Activated naive CD8-positive, alpha-beta T cell (primary cell): Measurements from ENCODE around the gene KCNK2.
A peak's percentile ranks its signal among the peaks of the same experiment; 100 is the strongest.

Experiments
- H3K27ac Mint-ChIP-seq: one replicate; pipeline ENCODE4 v1.8.0; 2021; ENCODE audit warnings: mixed read lengths
- H3K27me3 Mint-ChIP-seq: one replicate; pipeline ENCODE4 v1.8.0; 2021; ENCODE audit warnings: mixed read lengths
- H3K36me3 Mint-ChIP-seq: one replicate; pipeline ENCODE4 v1.8.0; 2021; ENCODE audit warnings: mixed read lengths
- H3K4me1 Mint-ChIP-seq: one replicate; pipeline ENCODE4 v1.8.0; 2021; ENCODE audit warnings: low read depth, mixed read lengths
- H3K4me3 Mint-ChIP-seq: one replicate; pipeline ENCODE4 v1.8.0; 2021; ENCODE audit warnings: mild to moderate bottlenecking, mixed read lengths
- H3K9me3 Mint-ChIP-seq: one replicate; pipeline ENCODE4 v1.8.0; 2021; ENCODE audit warnings: low read depth, mixed read lengths

Gene KCNK2, protein sequence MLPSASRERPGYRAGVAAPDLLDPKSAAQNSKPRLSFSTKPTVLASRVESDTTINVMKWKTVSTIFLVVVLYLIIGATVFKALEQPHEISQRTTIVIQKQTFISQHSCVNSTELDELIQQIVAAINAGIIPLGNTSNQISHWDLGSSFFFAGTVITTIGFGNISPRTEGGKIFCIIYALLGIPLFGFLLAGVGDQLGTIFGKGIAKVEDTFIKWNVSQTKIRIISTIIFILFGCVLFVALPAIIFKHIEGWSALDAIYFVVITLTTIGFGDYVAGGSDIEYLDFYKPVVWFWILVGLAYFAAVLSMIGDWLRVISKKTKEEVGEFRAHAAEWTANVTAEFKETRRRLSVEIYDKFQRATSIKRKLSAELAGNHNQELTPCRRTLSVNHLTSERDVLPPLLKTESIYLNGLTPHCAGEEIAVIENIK

DNA sequence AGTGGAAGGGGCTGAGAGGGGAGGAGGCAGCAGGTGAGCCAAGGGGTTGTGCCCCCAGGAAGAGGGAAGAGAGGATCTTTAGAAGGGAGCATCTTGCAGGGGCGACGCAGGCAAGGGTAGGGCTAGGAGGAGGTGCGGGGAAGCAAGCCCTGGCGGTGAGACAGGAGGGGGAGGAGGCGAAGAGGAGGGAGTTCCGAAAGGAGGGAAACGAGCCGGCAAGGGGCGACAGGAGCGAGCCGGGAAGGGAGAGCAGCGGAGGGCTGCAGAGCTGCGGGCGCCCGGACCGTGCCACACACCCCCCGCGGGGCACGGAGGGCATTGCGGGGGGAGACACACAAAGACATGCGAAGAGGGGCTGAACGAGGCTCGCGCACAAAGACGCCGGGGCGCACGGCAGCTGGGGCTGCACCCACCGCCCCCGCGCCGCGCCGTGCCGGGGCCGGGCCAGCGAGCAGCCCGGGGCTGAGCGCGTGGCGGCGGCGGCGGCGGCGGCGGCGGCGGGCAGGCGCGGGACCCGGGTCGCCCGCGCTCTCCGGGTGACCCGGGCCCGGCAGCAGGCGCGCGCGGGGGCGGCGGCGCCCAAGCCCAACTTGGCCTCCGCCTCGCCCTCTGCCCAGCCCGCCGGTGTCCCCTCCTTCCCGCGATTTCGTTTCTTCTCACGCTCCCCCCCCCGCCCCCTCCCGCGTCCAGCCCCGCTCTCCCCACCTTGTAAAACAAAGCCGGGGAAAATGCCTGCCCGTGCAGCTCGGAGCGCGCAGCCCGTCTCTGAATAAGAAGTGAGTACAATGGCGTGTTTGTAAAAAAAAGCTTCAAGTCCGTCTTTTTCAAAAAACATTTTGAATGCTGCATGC, at the start of gene KCNK2:
Gene KCNK2, plus strand, starts transcription at position 206 of the 851 bp plus-strand sequence. CDS start 649 bp downstream, outside the sequence.
- Mint-ChIP-seq H3K27me3 (peaks cover 52% of the 10 kb centered on the region), H3K4me1 (peaks cover 13% of the 10 kb centered on the region), H3K36me3 (no peaks in the 10 kb centered on the region), H3K27ac (no peak within 1 kb of the TSS), H3K4me3 (peak within 1 kb of the TSS; percentile 68), H3K9me3 (no peaks in the 10 kb centered on the region)

DNA sequence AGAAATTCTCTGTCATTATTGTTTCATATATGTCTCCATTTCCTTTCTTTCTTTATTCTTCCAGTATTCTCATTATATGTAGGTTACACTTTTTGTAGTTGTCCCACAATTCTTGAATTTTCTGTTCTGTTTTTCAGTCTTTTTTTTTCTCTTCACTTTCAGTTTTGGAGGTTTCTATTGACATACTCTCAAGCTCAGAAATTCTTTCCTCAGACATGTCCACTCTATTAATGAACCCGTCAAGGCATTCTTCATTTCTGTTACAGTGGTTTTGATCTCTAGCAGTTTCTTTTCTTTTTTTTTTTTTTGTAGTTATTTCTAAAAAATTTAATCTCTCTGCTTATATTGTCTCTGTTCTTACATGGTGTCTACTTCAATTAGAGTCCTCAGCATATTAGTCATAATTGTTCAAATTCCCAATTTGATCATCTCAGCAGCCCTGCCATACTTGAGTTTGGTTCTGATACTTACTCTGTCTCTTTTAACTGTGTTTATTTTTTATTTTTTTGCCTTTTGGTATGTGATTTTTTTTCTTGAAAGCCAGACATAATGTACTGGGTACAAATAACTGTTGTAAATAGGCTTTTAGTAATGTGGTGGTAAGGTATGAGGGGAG, 49.5 kb upstream of the KCNK2 start:
- H3K27me3 Mint-ChIP-seq = peaks cover 7% of the 10 kb centered on the region
- no peaks in the 10 kb centered on the region for H3K36me3 Mint-ChIP-seq
- no peaks in the 10 kb centered on the region for H3K9me3 Mint-ChIP-seq
- H3K27ac Mint-ChIP-seq = no peak overlapping the region
- H3K4me1 Mint-ChIP-seq = no peaks in the 10 kb centered on the region
- H3K4me3 Mint-ChIP-seq = no peak overlapping the region

DNA sequence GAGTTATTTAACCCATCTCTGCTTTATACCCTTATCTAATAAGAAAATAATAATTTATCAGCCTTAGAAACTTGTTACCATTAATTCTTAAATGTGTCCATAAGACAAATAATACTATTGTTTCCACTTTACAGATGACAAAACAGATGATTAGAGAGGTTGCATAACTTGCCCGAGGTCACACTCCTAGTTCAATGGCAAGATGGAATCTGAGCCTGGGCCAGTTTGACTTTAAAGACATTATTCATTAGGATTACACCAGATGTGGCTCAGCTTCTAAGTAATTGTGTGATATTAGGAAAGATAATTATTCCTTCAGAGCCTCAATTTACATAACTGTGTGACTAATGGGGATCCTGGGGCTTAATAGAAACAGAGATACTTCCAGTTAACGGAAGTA, 42.3 kb upstream of the KCNK2 start:
- Mint-ChIP-seq H3K9me3 (no peaks in the 10 kb centered on the region), H3K4me1 (no peaks in the 10 kb centered on the region), H3K27me3 (peaks cover 6% of the 10 kb centered on the region), H3K27ac (no peak overlapping the region), H3K36me3 (no peaks in the 10 kb centered on the region), H3K4me3 (no peak overlapping the region)

DNA sequence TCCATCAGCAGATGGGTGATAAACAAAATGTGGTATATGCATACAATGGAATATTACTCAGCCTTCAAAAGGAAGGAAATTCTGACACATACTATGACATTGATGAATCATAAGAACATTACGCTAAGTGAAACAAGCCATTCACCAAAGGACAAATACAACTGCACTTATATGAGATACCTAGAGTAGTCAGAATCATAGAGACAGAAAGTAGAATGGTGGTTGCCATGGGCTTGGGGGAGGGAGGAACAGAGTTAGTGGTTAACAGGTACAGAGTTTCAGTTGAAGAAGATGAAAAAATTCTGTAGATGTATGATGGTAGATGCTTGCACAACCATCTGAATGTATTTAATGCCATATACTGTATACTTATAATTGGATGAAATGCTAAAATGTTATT, 39.1 kb upstream of the KCNK2 start:
- Mint-ChIP-seq H3K4me3 (no peak overlapping the region), H3K27ac (no peak overlapping the region), H3K27me3 (peaks cover 3% of the 10 kb centered on the region), H3K4me1 (no peaks in the 10 kb centered on the region), H3K9me3 (no peaks in the 10 kb centered on the region), H3K36me3 (no peaks in the 10 kb centered on the region)

DNA sequence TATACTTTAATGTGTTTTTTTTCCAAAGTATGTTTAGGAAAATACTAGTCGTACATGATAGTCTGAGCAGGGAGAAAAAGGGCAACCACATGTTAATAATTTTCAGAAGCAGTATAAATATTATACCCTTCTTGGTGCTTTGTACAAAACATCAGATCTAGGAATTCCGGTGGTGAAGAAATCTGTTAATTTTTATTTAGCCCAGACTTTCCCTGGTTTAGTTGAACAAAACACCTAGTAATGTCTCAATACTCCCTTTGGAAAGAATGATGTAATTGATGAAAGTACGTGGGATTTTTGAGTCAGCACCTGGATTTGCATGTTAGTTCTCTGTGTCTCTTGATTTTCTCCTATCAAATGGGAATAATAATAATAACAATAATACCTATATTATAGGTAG, 38.4 kb upstream of the KCNK2 start:
- Mint-ChIP-seq H3K9me3 (no peaks in the 10 kb centered on the region), H3K27me3 (peaks cover 3% of the 10 kb centered on the region), H3K36me3 (no peaks in the 10 kb centered on the region), H3K4me1 (no peaks in the 10 kb centered on the region), H3K27ac (no peak overlapping the region), H3K4me3 (no peak overlapping the region)

DNA sequence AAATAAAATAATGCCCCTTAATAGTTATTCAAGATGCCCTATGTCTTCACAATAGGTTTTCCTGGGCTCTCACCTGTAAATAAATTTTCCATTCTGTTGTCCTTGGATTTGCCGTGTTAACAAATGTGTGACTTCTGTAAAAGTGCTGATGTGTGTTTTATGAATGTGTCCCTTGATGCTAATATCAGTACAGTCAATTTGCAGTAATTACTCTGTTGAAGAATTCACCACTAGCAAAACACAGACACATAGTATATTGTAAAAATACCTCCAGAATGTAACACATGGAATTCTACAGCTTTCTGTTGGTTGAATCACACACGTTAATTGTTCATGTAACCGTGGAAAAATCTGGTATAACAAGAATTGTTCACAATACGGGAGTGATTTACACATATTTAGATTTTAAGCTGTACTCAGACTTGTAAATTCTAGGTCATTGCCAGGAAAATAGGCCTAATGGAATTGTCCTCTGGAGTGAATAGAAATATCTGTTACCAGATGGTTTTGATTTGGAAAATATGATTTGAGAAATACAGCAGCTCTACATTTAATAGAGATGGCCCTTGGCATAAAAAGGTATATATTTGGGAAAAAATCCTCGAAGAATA, 36.7 kb upstream of the KCNK2 start:
- Mint-ChIP-seq H3K27ac (no peak overlapping the region), H3K4me1 (no peaks in the 10 kb centered on the region), H3K4me3 (no peak overlapping the region), H3K9me3 (no peaks in the 10 kb centered on the region), H3K36me3 (no peaks in the 10 kb centered on the region), H3K27me3 (no peaks in the 10 kb centered on the region)

DNA sequence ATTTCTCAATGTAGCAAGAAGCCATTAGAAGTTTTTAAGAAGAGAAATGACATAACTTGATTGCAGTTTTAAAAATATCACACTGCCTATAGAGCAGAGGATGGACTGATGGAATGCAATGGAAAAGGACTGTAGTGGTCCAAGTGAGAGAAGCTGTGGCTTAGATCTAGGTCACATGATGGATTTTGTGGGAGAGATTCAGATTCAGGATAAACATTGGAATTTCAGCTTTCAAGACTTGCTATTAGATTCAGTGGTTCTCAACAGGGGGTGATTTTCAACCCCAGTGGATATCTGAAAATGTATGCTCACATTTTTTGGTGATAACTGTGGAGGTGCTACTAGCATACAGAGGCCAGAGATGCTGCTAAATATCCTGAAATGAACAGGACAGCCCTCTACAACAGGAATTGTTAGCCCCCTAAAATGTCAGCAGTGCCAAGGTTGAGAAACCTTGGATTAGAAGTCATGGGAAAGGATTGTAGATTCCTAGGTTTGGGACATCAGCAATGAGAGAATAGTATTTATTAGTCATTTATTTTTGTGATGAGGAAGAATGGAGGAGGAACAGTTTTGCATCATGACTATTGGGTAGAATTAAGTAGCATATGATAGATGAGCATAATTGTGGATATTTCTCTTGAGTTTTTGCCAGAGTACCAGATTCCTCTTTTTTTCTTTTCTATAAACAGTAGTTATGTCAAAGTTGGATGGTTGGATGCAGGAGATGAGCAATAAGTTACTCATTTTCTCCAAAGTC, 30.1 kb upstream of the KCNK2 start:
- Mint-ChIP-seq H3K27me3 (peaks cover 2% of the 10 kb centered on the region), H3K36me3 (no peaks in the 10 kb centered on the region), H3K9me3 (no peaks in the 10 kb centered on the region), H3K4me3 (no peak overlapping the region), H3K27ac (no peak overlapping the region), H3K4me1 (no peaks in the 10 kb centered on the region)

DNA sequence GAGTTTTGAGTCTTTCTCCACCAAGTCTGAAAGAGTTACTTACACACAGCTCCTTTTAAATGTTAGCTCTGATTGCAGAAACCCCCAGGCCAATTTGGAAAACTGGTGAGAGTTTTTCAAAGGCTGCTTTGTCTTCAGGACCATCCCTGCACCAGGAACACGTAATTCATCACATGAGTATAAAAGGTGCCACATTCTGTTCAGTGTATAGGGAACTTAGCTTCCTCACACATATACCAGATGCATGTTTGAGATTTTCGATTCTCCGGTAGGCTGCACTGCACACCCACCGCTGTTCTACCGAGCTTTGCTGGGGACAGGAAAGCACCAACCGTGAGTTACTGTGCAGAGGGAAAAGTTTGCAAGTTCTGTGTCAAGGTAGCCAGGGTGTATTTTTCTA, 28.3 kb upstream of the KCNK2 start:
- Mint-ChIP-seq H3K36me3 (no peaks in the 10 kb centered on the region), H3K27me3 (peaks cover 2% of the 10 kb centered on the region), H3K4me3 (no peak overlapping the region), H3K9me3 (no peaks in the 10 kb centered on the region), H3K27ac (no peak overlapping the region), H3K4me1 (no peaks in the 10 kb centered on the region)

DNA sequence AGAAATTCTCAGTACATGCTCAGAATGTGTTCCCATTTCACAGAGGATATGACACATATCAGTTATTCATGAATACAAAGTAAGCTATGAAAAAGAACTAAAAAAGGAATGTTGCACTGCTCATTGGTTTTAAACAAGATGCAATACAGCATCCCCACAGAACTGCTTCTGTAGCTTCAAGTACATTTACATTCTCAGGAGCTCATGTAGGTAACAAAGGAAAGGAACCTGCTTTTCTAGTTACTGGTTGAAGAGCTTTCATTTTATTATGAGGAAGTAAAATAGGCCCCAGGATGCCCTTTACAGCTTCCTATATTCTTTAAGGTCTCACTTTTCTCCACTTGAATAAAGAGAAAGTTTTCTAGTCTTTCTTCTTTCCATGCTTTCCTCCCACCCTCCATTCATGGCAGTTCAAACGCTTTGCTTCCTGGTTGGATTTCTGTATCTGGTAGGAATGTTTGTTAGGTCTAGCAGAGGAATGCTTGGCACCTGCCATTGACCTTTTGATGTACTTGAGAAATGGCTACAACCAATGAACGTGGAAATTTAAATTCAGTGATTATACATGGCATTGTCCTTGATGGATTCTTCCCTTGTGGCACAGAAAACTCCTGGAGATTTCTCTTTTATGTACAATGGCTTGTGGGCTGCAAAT, 27.1 kb upstream of the KCNK2 start:
- Mint-ChIP-seq H3K27ac (no peak overlapping the region), H3K36me3 (no peaks in the 10 kb centered on the region), H3K9me3 (no peaks in the 10 kb centered on the region), H3K4me1 (no peaks in the 10 kb centered on the region), H3K4me3 (no peak overlapping the region), H3K27me3 (peaks cover 2% of the 10 kb centered on the region)

DNA sequence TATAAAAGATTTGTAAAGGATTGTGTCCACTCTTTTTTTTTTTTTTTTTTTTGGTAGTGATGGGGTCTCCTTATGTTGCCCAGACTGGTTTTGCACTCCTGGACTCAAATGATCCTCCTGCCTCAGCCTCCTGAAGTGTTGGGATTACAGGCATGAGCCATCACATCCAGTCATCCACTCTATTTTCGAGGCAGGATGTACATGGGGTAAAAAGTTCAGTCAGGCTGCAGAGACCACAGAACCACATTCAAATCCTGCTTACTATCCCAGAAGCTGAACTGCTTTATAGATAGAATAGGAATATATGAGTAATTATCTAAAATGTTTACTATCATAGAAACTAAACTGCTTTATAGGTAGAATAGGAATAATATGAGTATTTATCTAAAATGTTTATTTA, 26.0 kb upstream of the KCNK2 start:
- Mint-ChIP-seq H3K36me3 (no peaks in the 10 kb centered on the region), H3K4me1 (no peaks in the 10 kb centered on the region), H3K4me3 (no peak overlapping the region), H3K27me3 (peaks cover 2% of the 10 kb centered on the region), H3K27ac (no peak overlapping the region), H3K9me3 (no peaks in the 10 kb centered on the region)

DNA sequence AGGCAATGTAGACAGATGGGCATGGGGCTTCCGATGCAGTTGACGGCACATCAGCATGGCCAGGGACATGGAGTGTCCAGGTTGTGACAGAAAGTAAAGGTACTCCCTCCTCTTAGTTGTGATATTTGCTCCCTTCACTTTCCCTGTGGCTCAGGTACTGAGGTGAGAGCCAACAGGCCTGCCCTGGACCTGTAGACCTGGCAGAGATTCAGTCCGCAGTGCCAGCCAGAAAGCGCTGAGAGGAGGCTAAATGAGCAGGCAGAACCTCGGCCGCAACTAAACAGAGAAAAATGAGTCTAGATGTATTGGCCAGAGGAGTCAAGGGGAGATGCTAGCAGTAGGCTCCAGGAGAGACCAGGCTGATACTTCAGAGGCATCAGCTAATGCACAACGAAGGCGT, 22.6 kb upstream of the KCNK2 start:
- Mint-ChIP-seq H3K27ac (no peak overlapping the region), H3K4me1 (no peaks in the 10 kb centered on the region), H3K27me3 (peaks cover 4% of the 10 kb centered on the region), H3K9me3 (no peaks in the 10 kb centered on the region), H3K36me3 (no peaks in the 10 kb centered on the region), H3K4me3 (no peak overlapping the region)

DNA sequence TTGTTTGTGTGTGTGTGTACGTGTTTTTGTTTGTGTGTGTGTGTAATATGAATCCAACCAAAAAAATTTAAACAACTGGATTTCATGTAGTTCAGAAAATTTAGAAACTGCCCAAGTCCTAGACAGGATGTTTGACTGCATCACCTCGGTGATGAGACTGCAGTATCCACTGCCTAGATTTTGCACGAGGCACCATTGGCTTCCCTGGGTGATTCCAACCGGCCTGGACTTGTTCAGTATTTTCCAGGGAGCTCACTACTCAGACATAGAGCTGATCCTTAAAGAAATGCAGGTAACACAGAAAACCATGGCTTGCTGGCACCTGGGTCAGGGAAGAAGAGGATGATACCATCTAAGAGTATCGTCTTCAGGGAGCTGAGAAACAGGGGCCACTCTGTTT, 18.2 kb upstream of the KCNK2 start:
- no peak overlapping the region for H3K4me3 Mint-ChIP-seq
- H3K27ac Mint-ChIP-seq = no peak overlapping the region
- H3K9me3 Mint-ChIP-seq = no peaks in the 10 kb centered on the region
- H3K27me3 Mint-ChIP-seq = peaks cover 4% of the 10 kb centered on the region
- H3K4me1 Mint-ChIP-seq = no peaks in the 10 kb centered on the region
- no peaks in the 10 kb centered on the region for H3K36me3 Mint-ChIP-seq

DNA sequence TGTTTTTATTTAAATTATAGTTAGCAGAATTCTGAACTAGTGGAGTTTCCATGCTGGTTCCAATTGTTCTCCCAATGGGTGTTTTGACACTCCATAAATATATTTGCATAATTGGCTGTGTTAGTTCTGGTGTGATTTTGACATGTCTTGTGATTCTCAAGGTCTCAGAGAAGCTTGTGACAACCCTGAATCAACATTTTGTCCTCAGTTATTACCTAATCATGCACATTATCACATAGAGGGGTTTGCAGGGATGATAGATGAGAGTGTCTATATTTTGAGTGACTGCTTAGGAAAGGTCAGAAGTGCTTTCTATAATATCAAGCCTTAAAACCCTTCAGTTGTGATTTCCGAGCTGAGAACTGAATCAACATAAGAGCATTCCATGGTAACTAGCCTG, 11.5 kb upstream of the KCNK2 start:
- no peak overlapping the region for H3K4me3 Mint-ChIP-seq
- H3K27me3 Mint-ChIP-seq = peaks cover 3% of the 10 kb centered on the region

DNA sequence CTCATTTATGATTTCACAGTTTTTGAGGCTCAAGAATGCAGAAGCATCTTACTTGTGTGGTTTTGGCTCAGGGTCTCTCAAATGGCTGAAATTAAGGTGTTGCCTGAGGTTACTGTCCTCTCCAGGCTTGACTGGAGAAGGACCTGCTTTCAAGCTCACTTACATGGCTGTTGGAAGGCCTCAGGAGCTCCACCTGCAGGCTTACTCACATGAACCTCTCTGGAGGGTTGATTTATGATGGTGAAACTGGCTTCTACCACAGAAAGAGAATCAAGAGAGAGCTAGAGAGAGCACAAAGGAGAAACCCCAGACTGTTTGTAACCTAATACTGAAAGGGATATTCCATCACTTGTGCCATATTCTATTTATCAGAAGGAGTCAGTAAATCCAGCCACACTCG, 6.2 kb upstream of the KCNK2 start:
- H3K36me3 Mint-ChIP-seq = no peaks in the 10 kb centered on the region
- H3K9me3 Mint-ChIP-seq = no peaks in the 10 kb centered on the region
- H3K4me1 Mint-ChIP-seq = no peaks in the 10 kb centered on the region
- H3K27ac Mint-ChIP-seq = no peak overlapping the region
- H3K27me3 Mint-ChIP-seq = peaks cover 18% of the 10 kb centered on the region
- no peak overlapping the region for H3K4me3 Mint-ChIP-seq

More for the DNA sequence above, 11.5 kb upstream of the KCNK2 start:
- no peaks in the 10 kb centered on the region for H3K4me1 Mint-ChIP-seq
- H3K36me3 Mint-ChIP-seq = no peaks in the 10 kb centered on the region
- no peak overlapping the region for H3K27ac Mint-ChIP-seq
- no peaks in the 10 kb centered on the region for H3K9me3 Mint-ChIP-seq
